PC-9 (cell line): ENCODE measurements around the gene HMHB1. TPM values are rescaled to one million over a fixed set of nuclear protein-coding genes. Genes with fewer than 3 reads are reported as not detected.

Source experiments
- BruUV-seq: library from RNA; stranded (reverse); fragments of 400-500 nt; replicated peaks from 2 replicates; lab custom pipeline; 2021; lab: Mats Ljungman, UMichigan
- CTCF ChIA-PET: fragments of 300-600 bp; sonication (Branson Sonifier 250); formaldehyde crosslinking; loops from one replicate; lab custom pipeline; 2022; ENCODE audit warnings: antibody characterized with exemption; lab: Charles Lee
- POLR2A ChIA-PET: fragments of 300-600 bp; sonication (Branson Sonifier 250); formaldehyde crosslinking; loops from one replicate; lab custom pipeline; 2022; ENCODE audit warnings: antibody characterized with exemption; ENCODE audit not compliant: unreplicated experiment; lab: Charles Lee
- DNase-seq, 2 experiments: peaks; one replicate each; pipeline versions ENCODE4 v3.0.0 to v3.0.0-alpha.2; 2015 to 2022; ENCODE audit warnings: mixed read lengths in 1 of 2
- H2AFZ ChIP-seq: fragments of 200-600 bp; sonication (generic); 2 replicates; pipeline ENCODE4 v1.8.1; 2017; ENCODE audit warnings: antibody characterized with exemption
- H3F3A ChIP-seq: fragments of 200-600 bp; sonication (generic); 2 replicates; pipeline ENCODE4 v1.8.1; 2017; ENCODE audit warnings: antibody characterized with exemption, mild to moderate bottlenecking, low read depth; ENCODE audit not compliant: insufficient read depth
- H3K27ac ChIP-seq: fragments of 200-600 bp; sonication (generic); 2 replicates; pipeline ENCODE4 v1.6.1; 2016; ENCODE audit warnings: mixed run types
- H3K27me3 ChIP-seq: fragments of 200-600 bp; sonication (generic); 2 replicates; pipeline ENCODE4 v1.6.1; 2016; ENCODE audit warnings: low read depth, mixed run types; ENCODE audit not compliant: insufficient read depth
- H3K36me3 ChIP-seq: fragments of 200-600 bp; sonication (generic); 2 replicates; pipeline ENCODE4 v1.6.1; 2016; ENCODE audit warnings: low read depth, mixed run types
- H3K4me1 ChIP-seq: fragments of 200-600 bp; sonication (generic); replicated peaks from 2 replicates; pipeline ENCODE4 v1.6.1; 2016; ENCODE audit warnings: mixed run types; ENCODE audit not compliant: insufficient read depth
- H3K4me2 ChIP-seq: fragments of 200-600 bp; sonication (generic); 2 replicates; pipeline ENCODE4 v1.6.1; 2017; ENCODE audit warnings: mixed run types
- H3K4me3 ChIP-seq: fragments of 200-600 bp; sonication (generic); 2 replicates; pipeline ENCODE4 v1.6.1; 2016; ENCODE audit warnings: mixed run types
- H3K79me2 ChIP-seq: fragments of 200-600 bp; sonication (generic); 2 replicates; pipeline ENCODE4 v1.6.1; 2017; ENCODE audit warnings: low read depth, mixed run types
- H3K9me2 ChIP-seq: fragments of 200-600 bp; sonication (generic); 2 replicates; pipeline ENCODE4 v1.8.1; 2017; ENCODE audit warnings: mild to moderate bottlenecking; ENCODE audit not compliant: insufficient read depth
- H3K9me3 ChIP-seq: fragments of 200-600 bp; sonication (generic); 2 replicates; pipeline ENCODE4 v1.8.1; 2016; ENCODE audit warnings: low read depth; ENCODE audit not compliant: insufficient read depth
- H4K20me1 ChIP-seq: fragments of 200-600 bp; sonication (generic); 2 replicates; pipeline ENCODE4 v1.8.1; 2017; ENCODE audit not compliant: insufficient read depth
- CTCF ChIP-seq: fragments of 200-600 bp; sonication (generic); conservative IDR thresholded peaks from 2 replicates; pipeline ENCODE4 v1.6.1; 2017; ENCODE audit warnings: mixed run types, antibody characterized with exemption, mild to moderate bottlenecking, moderate library complexity
- EZH2 ChIP-seq: fragments of 200-600 bp; sonication (generic); IDR thresholded peaks from 2 replicates; pipeline ENCODE4 v1.8.0; 2017; ENCODE audit warnings: antibody characterized with exemption, low read depth
- intact Hi-C: fragments of 100-400 bp; cut with micrococcal nuclease; formaldehyde crosslinking; loops from one replicate; pipeline ENCODE4 v1.10.0; 2022; ENCODE audit not compliant: unreplicated experiment
- total RNA-seq: library from RNA; stranded (reverse); gene quantifications from 2 replicates; pipeline ENCODE4 v1.2.3, GENCODE V29; 2021

HMHB1 gene
- total RNA-seq, 1 experiment from 2014 or later: not detected

- intact Hi-C loops: no loop called here
- no peak for TF ChIP-seq EZH2
- TF ChIP-seq CTCF: no peak
- no peaks in the 10 kb centered on the region for H3K9me3 ChIP-seq
- ChIA-PET POLR2A (no interaction called here), CTCF (no interaction called here)
- no peak overlapping the region for H3K27ac ChIP-seq
- no peak for DNase-seq
- no peaks in the 10 kb centered on the region for H3K9me2 ChIP-seq
- no peaks in the 10 kb centered on the region for H3K36me3 ChIP-seq
- H4K20me1 ChIP-seq: no peaks in the 10 kb centered on the region
- H3K4me1 ChIP-seq: 0 out of 2 replicates have a peak, but pooled peaks cover 8% of the 10 kb centered on the region
- H3K4me3 ChIP-seq: no peak overlapping the region
- BruUV-seq: no TSS peak
- no peaks in the 10 kb centered on the region for H3K79me2 ChIP-seq
- no peak overlapping the region for H3K4me2 ChIP-seq
- H3F3A ChIP-seq: no peaks in the 10 kb centered on the region
- H3K27me3 ChIP-seq: no peaks in the 10 kb centered on the region
- H2AFZ ChIP-seq: no peak overlapping the region
Observed at GRCh38 chr5:143776951-143777350, 35.0 kb upstream of the HMHB1 start.

- no peak for TF ChIP-seq EZH2
- TF ChIP-seq CTCF: no peak
- Histone ChIP-seq H2AFZ (no peak overlapping the region), H3K9me2 (no peaks in the 10 kb centered on the region), H3K27ac (no peak overlapping the region), H3F3A (no peaks in the 10 kb centered on the region), H3K4me3 (no peak overlapping the region), H3K27me3 (no peaks in the 10 kb centered on the region), H3K9me3 (no peaks in the 10 kb centered on the region), H3K4me2 (no peak overlapping the region), H4K20me1 (no peaks in the 10 kb centered on the region), H3K79me2 (no peaks in the 10 kb centered on the region), H3K36me3 (no peaks in the 10 kb centered on the region), H3K4me1 (0 out of 2 replicates have a peak, but pooled peaks cover 8% of the 10 kb centered on the region)
- POLR2A ChIA-PET: no interaction called here
- intact Hi-C loops: no loop called here
- BruUV-seq: no TSS peak
- CTCF ChIA-PET: no interaction called here
- no peak for DNase-seq
Observed at GRCh38 chr5:143779506-143779905, 32.5 kb upstream of the HMHB1 start.

- Histone ChIP-seq H3K9me2 (no peaks in the 10 kb centered on the region), H3K4me3 (no peak overlapping the region), H3K4me2 (no peak overlapping the region), H3F3A (no peaks in the 10 kb centered on the region), H3K27me3 (no peaks in the 10 kb centered on the region), H2AFZ (no peak overlapping the region), H3K27ac (no peak overlapping the region), H3K79me2 (no peaks in the 10 kb centered on the region), H3K36me3 (no peaks in the 10 kb centered on the region), H3K9me3 (0 out of 2 replicates have a peak, but pooled peaks cover 3% of the 10 kb centered on the region), H4K20me1 (no peaks in the 10 kb centered on the region), H3K4me1 (no peaks in the 10 kb centered on the region)
- BruUV-seq: no TSS peak
- TF ChIP-seq EZH2 (no peak), CTCF (no peak)
- CTCF ChIA-PET: no interaction called here
- no peak for DNase-seq
- POLR2A ChIA-PET: no interaction called here
- intact Hi-C loops: no loop called here
Observed at GRCh38 chr5:143781993-143782520, 29.9 kb upstream of the HMHB1 start.
